Endothelial cell of umbilical vein (primary cell): ENCODE measurements around the gene IFNG. TPM values are rescaled to one million over a fixed set of nuclear protein-coding genes. Genes with fewer than 3 reads are reported as not detected.

Experiments
- BruUV-seq: library from RNA; stranded (reverse); fragments of 400-500 nt; replicated peaks from 2 replicates; lab custom pipeline; 2021; lab: Mats Ljungman, UMichigan
- CTCF ChIA-PET: fragments of 300-600, 350-600 bp; sonication (Branson Sonifier 250); formaldehyde crosslinking; loops from one replicate; lab custom pipeline; 2021; ENCODE audit warnings: antibody characterized with exemption, inconsistent platforms; lab: Charles Lee
- POLR2A ChIA-PET: fragments of 300-600, 350-600 bp; sonication (Branson Sonifier 250); formaldehyde crosslinking; loops from one replicate; lab custom pipeline; 2021; ENCODE audit warnings: antibody characterized with exemption, inconsistent platforms; lab: Charles Lee
- DNase-seq: peaks from one replicate; pipeline ENCODE4 v3.0.0-alpha.2; 2011; ENCODE audit warnings: low read depth, low spot score
- FAIRE-seq: peaks from 2 replicates; lab custom pipeline; 2011; peaks lifted over from hg19 to GRCh38; lab: Jason Lieb, UNC
- H2AFZ ChIP-seq: 2 replicates; pipeline ENCODE4 v1.6.0; 2012; ENCODE audit warnings: low read depth, low read length, control low read depth, inconsistent platforms
- H3K27ac ChIP-seq: 2 replicates; pipeline ENCODE4 v1.5.1; 2011; ENCODE audit warnings: low read depth, mild to moderate bottlenecking, control low read depth, low read length, moderate library complexity; ENCODE audit not compliant: insufficient read depth
- H3K27me3 ChIP-seq, 2 experiments: 2 replicates each; pipeline versions ENCODE4 v1.6.0 to v1.6.1; 2011; ENCODE audit warnings: low read length in 2 of 2, mixed read lengths in 1 of 2; ENCODE audit not compliant: control insufficient read depth in 2 of 2, insufficient read depth in 2 of 2
- H3K36me3 ChIP-seq, 2 experiments: 2 replicates in 1 of 2; 3 replicates in 1 of 2; pipeline ENCODE4 v1.5.1; 2011; ENCODE audit warnings: low read length in 2 of 2, mild to moderate bottlenecking in 1 of 2, moderate library complexity in 1 of 2; ENCODE audit not compliant: control insufficient read depth in 2 of 2, insufficient read depth in 2 of 2; ENCODE audit errors: extremely low read depth in 1 of 2
- H3K4me1 ChIP-seq: 3 replicates; pipeline ENCODE4 v1.5.1; 2011; ENCODE audit warnings: mild to moderate bottlenecking, low read length; ENCODE audit not compliant: control insufficient read depth, insufficient read depth; ENCODE audit errors: extremely low read depth
- H3K4me2 ChIP-seq: 2 replicates; pipeline ENCODE4 v1.6.1; 2011; ENCODE audit warnings: low read length, control low read depth, mixed read lengths; ENCODE audit not compliant: insufficient read depth
- H3K4me3 ChIP-seq, 3 experiments: fragments of 200-600 bp in 1 of 3; sonication (generic), shearing (Covaris generic) in 1 of 3; replicated peaks in 1 of 3; 2 replicates each; pipeline ENCODE4 v1.5.1; 2011 to 2016; ENCODE audit warnings: control low read depth in 3 of 3, low read length in 3 of 3, mild to moderate bottlenecking in 2 of 3, inconsistent platforms in 1 of 3, low read depth in 1 of 3, moderate library complexity in 1 of 3; ENCODE audit not compliant: insufficient read depth in 1 of 3
- H3K79me2 ChIP-seq: 2 replicates; pipeline ENCODE4 v1.6.0; 2012; ENCODE audit warnings: low read length, inconsistent platforms; ENCODE audit not compliant: control insufficient read depth, insufficient read depth
- H3K9ac ChIP-seq: replicated peaks from 2 replicates; pipeline ENCODE3; 2011; ENCODE audit warnings: low read length, control low read depth; ENCODE audit not compliant: insufficient read depth; ENCODE audit errors: extremely low read depth
- H3K9me1 ChIP-seq: replicated peaks from 3 replicates; pipeline ENCODE4 v1.6.0; 2011; ENCODE audit warnings: mild to moderate bottlenecking, low read length; ENCODE audit not compliant: control insufficient read depth, insufficient read depth; ENCODE audit errors: extremely low read depth
- H3K9me3 ChIP-seq: replicated peaks from 2 replicates; pipeline ENCODE4 v1.5.1; 2012; ENCODE audit warnings: low read length, inconsistent platforms; ENCODE audit not compliant: control insufficient read depth, insufficient read depth
- H4K20me1 ChIP-seq: replicated peaks from 2 replicates; pipeline ENCODE3; 2011; ENCODE audit warnings: mild to moderate bottlenecking, low read length; ENCODE audit not compliant: control insufficient read depth, insufficient read depth; ENCODE audit errors: extremely low read depth
- EZH2 ChIP-seq: IDR thresholded peaks from 2 replicates; pipeline ENCODE4 v1.6.1; 2012; ENCODE audit warnings: borderline replicate concordance, low read depth, mild to moderate bottlenecking, moderate library complexity, low read length, inconsistent platforms; ENCODE audit not compliant: severe bottlenecking
- FOS ChIP-seq: IDR thresholded peaks from 2 replicates; pipeline ENCODE4 v1.6.1; 2011; ENCODE audit warnings: mild to moderate bottlenecking, low read length, moderate library complexity, borderline replicate concordance; ENCODE audit not compliant: insufficient read depth
- GATA2 ChIP-seq: IDR thresholded peaks from 2 replicates; pipeline ENCODE4 v1.7.0; 2011; ENCODE audit warnings: low read depth, mild to moderate bottlenecking, moderate library complexity, mixed read lengths, low read length; ENCODE audit not compliant: insufficient read length, insufficient read depth
- JUN ChIP-seq: IDR thresholded peaks from 2 replicates; pipeline ENCODE4 v1.6.1; 2011; ENCODE audit warnings: borderline replicate concordance, low read depth; ENCODE audit not compliant: insufficient read length, insufficient read depth
- MYC ChIP-seq: IDR thresholded peaks from one replicate; pipeline ENCODE4 v1.6.1; 2011; ENCODE audit warnings: mild to moderate bottlenecking, low read depth, low read length
- POLR2A ChIP-seq: IDR thresholded peaks from 2 replicates; pipeline ENCODE4 v1.6.1; 2012; ENCODE audit warnings: low read depth, mild to moderate bottlenecking, control low read depth, low read length
- POLR2AphosphoS5 ChIP-seq: IDR thresholded peaks from 2 replicates; pipeline ENCODE4 v1.6.1; 2012; ENCODE audit warnings: low read depth, mild to moderate bottlenecking, control low read depth, low read length, moderate library complexity; ENCODE audit not compliant: insufficient read depth
- dilution Hi-C: fragments of 300-500 bp; cut with MboI; formaldehyde crosslinking; loops from one replicate; pipeline ENCODE4 v1.15.0; 2019; ENCODE audit warnings: low sequenced_read_pairs; ENCODE audit not compliant: extremely low pct_ligation_motif_present
- intact Hi-C: fragments of 100-400 bp; cut with micrococcal nuclease; formaldehyde crosslinking; loops from one replicate; pipeline ENCODE4 v1.10.0; 2022
- polyA plus RNA-seq, 4 experiments: library from polyadenylated mRNA; depleted of rRNA in 3 of 4; stranded (reverse) in 3 of 4; unstranded in 1 of 4; fragments of >200 nt; gene quantifications; 2 replicates each; pipeline versions ENCODE4 v1.2.1 to v1.2.3, GENCODE V29; 2011 to 2012; ENCODE audit warnings: missing spikeins in 1 of 4
- total RNA-seq: library from RNA; stranded (reverse); gene quantifications from 2 replicates; pipeline ENCODE4 v1.2.3, GENCODE V29; 2021
- TF ChIP-seq, protein P1 (sequence below), 2 donors: IDR thresholded peaks; 1 replicate in 1 of 2; 2 replicates in 1 of 2; pipeline ENCODE4 v1.5.1; 2011; ENCODE audit warnings: low read length in 2 of 2, mild to moderate bottlenecking in 2 of 2, moderate library complexity in 2 of 2, control low read depth in 1 of 2, inconsistent platforms in 1 of 2, low read depth in 1 of 2; ENCODE audit not compliant: insufficient read depth in 1 of 2; ENCODE audit errors: extremely low read depth in 1 of 2
- TF ChIP-seq, protein P2 (sequence below): IDR thresholded peaks from 2 replicates; pipeline ENCODE4 v1.6.1; 2011; ENCODE audit not compliant: insufficient read depth, insufficient read length

IFNG gene
- total and polyA plus RNA-seq, 2 donors (not counting 3 experiments of a cell fraction or from before 2014, with no cell fraction given) = not detected

DNA sequence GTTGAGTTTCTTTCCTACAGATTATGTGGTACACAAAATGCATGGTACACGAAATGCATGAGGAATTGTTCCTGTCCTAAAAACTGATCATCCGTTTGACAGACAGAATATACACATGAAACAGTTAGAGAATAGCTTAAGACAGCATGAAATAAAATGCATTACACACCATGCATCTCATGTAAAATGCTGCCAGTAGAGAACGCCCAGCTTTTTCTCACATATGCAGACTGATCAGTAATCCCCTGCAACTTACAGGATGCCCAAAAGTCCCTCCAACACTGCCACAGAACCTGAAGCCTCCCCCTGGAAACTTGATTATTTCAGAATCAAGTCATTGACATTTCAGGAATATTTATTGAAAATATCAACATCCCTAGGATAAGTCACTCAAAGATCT, 24.0 kb downstream of the IFNG start:
- Histone ChIP-seq H3K27ac (no peak overlapping the region), H3K36me3 (no peaks in the 10 kb centered on the region), H3K9me1 (no peaks in the 10 kb centered on the region), H2AFZ (no peak overlapping the region), H3K4me3 (no peak overlapping the region), H3K27me3 (no peaks in the 10 kb centered on the region), H3K4me2 (no peak overlapping the region), H3K79me2 (no peaks in the 10 kb centered on the region), H4K20me1 (no peaks in the 10 kb centered on the region), H3K9me3 (no peaks in the 10 kb centered on the region), H3K9ac (no peak overlapping the region), H3K4me1 (no peaks in the 10 kb centered on the region)
- intact Hi-C loops = no loop called here
- TF ChIP-seq EZH2 = no peak
- no peak for TF ChIP-seq POLR2A
- no peak for TF ChIP-seq FOS
- TF ChIP-seq GATA2 = no peak
- TF ChIP-seq, protein P1, sequence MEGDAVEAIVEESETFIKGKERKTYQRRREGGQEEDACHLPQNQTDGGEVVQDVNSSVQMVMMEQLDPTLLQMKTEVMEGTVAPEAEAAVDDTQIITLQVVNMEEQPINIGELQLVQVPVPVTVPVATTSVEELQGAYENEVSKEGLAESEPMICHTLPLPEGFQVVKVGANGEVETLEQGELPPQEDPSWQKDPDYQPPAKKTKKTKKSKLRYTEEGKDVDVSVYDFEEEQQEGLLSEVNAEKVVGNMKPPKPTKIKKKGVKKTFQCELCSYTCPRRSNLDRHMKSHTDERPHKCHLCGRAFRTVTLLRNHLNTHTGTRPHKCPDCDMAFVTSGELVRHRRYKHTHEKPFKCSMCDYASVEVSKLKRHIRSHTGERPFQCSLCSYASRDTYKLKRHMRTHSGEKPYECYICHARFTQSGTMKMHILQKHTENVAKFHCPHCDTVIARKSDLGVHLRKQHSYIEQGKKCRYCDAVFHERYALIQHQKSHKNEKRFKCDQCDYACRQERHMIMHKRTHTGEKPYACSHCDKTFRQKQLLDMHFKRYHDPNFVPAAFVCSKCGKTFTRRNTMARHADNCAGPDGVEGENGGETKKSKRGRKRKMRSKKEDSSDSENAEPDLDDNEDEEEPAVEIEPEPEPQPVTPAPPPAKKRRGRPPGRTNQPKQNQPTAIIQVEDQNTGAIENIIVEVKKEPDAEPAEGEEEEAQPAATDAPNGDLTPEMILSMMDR (IDR thresholded peaks at IDR 0.05; ENCODE audit: extremely low read depth in 1 of 2, insufficient read depth in 1 of 2, low read depth in 1 of 2, low read length in 2 of 2) = no peak
- TF ChIP-seq JUN = no peak
- TF ChIP-seq, protein P2, sequence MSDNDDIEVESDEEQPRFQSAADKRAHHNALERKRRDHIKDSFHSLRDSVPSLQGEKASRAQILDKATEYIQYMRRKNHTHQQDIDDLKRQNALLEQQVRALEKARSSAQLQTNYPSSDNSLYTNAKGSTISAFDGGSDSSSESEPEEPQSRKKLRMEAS = no peak
- TF ChIP-seq MYC = no peak
- no peak for TF ChIP-seq POLR2AphosphoS5
- no peak for DNase-seq
- FAIRE-seq = no peak
- dilution Hi-C loops = no loop called here
- POLR2A ChIA-PET = no interaction called here
- CTCF ChIA-PET = interaction anchor here (1.8 kb wide), 1 partner anchor 22 kb away, joined by 4 read pairs; no protein-coding TSS in a partner anchor
- BruUV-seq = no TSS peak
